Keratinocyte (primary cell): ENCODE data around the gene OSTF1. TPM values are rescaled to one million over a fixed set of nuclear protein-coding genes. Genes with fewer than 3 reads are reported as not detected.

Source experiments
- DNase-seq: peaks from one replicate; pipeline ENCODE4 v3.0.0-alpha.2; 2011; ENCODE audit warnings: low read depth, missing footprints, low spot score
- FAIRE-seq: peaks from 2 replicates; lab custom pipeline; 2011; peaks lifted over from hg19 to GRCh38; lab: Jason Lieb, UNC
- H2AFZ ChIP-seq: 2 replicates; pipeline ENCODE4 v1.6.0; 2012; ENCODE audit warnings: low read length, control low read depth, inconsistent platforms; ENCODE audit not compliant: control insufficient read depth
- H3K27ac ChIP-seq: 2 replicates; pipeline ENCODE4 v1.5.1; 2011; ENCODE audit warnings: low read length; ENCODE audit not compliant: control insufficient read depth, insufficient read depth
- H3K27me3 ChIP-seq: 3 replicates; pipeline ENCODE4 v1.6.0; 2011; ENCODE audit warnings: low read length; ENCODE audit not compliant: control insufficient read depth, insufficient read depth; ENCODE audit errors: extremely low read depth
- H3K36me3 ChIP-seq, 2 experiments: 2 replicates in 1 of 2; 3 replicates in 1 of 2; pipeline ENCODE4 v1.5.1; 2011; ENCODE audit warnings: low read length in 2 of 2, mild to moderate bottlenecking in 1 of 2; ENCODE audit not compliant: control insufficient read depth in 2 of 2, insufficient read depth in 2 of 2; ENCODE audit errors: extremely low read depth in 1 of 2
- H3K4me1 ChIP-seq: 3 replicates; pipeline ENCODE4 v1.5.1; 2011; ENCODE audit warnings: low read length; ENCODE audit not compliant: control insufficient read depth, insufficient read depth; ENCODE audit errors: extremely low read depth
- H3K4me2 ChIP-seq: 3 replicates; pipeline ENCODE4 v1.6.0; 2011; ENCODE audit warnings: low read depth, low read length; ENCODE audit not compliant: control insufficient read depth, insufficient read depth; ENCODE audit errors: extremely low read depth
- H3K4me3 ChIP-seq, 3 experiments: fragments of 200-600 bp in 1 of 3; sonication (generic) in 1 of 3; 2 replicates in 2 of 3; 3 replicates in 1 of 3; pipeline ENCODE4 v1.5.1; 2011 to 2016; ENCODE audit warnings: low read length in 3 of 3, mild to moderate bottlenecking in 3 of 3, control low read depth in 2 of 3, inconsistent platforms in 1 of 3, low read depth in 1 of 3, mixed read lengths in 1 of 3, mixed run types in 1 of 3, moderate library complexity in 1 of 3; ENCODE audit not compliant: control insufficient read depth in 2 of 3, insufficient read depth in 2 of 3; ENCODE audit errors: extremely low read depth in 1 of 3
- H3K79me2 ChIP-seq: 2 replicates; pipeline ENCODE4 v1.6.0; 2012; ENCODE audit warnings: low read length; ENCODE audit not compliant: control insufficient read depth, insufficient read depth
- H3K9ac ChIP-seq: 3 replicates; pipeline ENCODE4 v1.6.0; 2011; ENCODE audit warnings: low read length; ENCODE audit not compliant: control insufficient read depth, insufficient read depth; ENCODE audit errors: extremely low read depth
- H3K9me1 ChIP-seq: 3 replicates; pipeline ENCODE4 v1.6.0; 2011; ENCODE audit warnings: low read length; ENCODE audit not compliant: control insufficient read depth, insufficient read depth; ENCODE audit errors: extremely low read depth
- H3K9me3 ChIP-seq: 2 replicates; pipeline ENCODE4 v1.5.1; 2012; ENCODE audit warnings: low read depth, low read length; ENCODE audit not compliant: control insufficient read depth
- H4K20me1 ChIP-seq: 3 replicates; pipeline ENCODE4 v1.6.0; 2011; ENCODE audit warnings: low read length; ENCODE audit not compliant: control insufficient read depth, insufficient read depth; ENCODE audit errors: extremely low read depth
- EZH2 ChIP-seq: IDR thresholded peaks from one replicate; pipeline ENCODE4 v1.6.1; 2012; ENCODE audit warnings: inconsistent platforms, mild to moderate bottlenecking, low read length, moderate library complexity
- dilution Hi-C: fragments of 300-500 bp; cut with MboI; formaldehyde crosslinking; loops from one replicate; pipeline ENCODE4 v1.7.0; 2020; ENCODE audit warnings: low sequenced_read_pairs; ENCODE audit not compliant: extremely low pct_ligation_motif_present
- polyA plus RNA-seq, 5 experiments: library from polyadenylated mRNA; depleted of rRNA in 3 of 5; stranded (reverse) in 3 of 5; stranded (forward) in 1 of 5; unstranded in 1 of 5; fragments of >200 nt; gene quantifications; 1 replicate in 1 of 5; 2 replicates in 3 of 5; 3 replicates in 1 of 5; pipeline versions ENCODE4 v1.2.1 to v1.2.3, GENCODE V29; 2011 to 2012; ENCODE audit warnings: missing spikeins in 2 of 5, low read depth in 1 of 5, low replicate concordance in 1 of 5
- TF ChIP-seq, protein P1 (sequence below), 3 experiments: IDR thresholded peaks in 1 of 3; conservative IDR thresholded peaks in 1 of 3; optimal IDR thresholded peaks in 1 of 3; 2 replicates in 2 of 3; 3 replicates in 1 of 3; pipeline versions ENCODE3 to v1.5.1; 2011; ENCODE audit warnings: low read length in 3 of 3, mild to moderate bottlenecking in 3 of 3, moderate library complexity in 2 of 3, control low read depth in 1 of 3, inconsistent platforms in 1 of 3; ENCODE audit not compliant: insufficient read depth in 2 of 3; ENCODE audit errors: extremely low read depth in 1 of 3

The OSTF1 gene
- polyA plus RNA-seq, 1 donor (not counting 4 experiments of a cell fraction or from before 2014, with no cell fraction given), result 39.2 TPM

DNA sequence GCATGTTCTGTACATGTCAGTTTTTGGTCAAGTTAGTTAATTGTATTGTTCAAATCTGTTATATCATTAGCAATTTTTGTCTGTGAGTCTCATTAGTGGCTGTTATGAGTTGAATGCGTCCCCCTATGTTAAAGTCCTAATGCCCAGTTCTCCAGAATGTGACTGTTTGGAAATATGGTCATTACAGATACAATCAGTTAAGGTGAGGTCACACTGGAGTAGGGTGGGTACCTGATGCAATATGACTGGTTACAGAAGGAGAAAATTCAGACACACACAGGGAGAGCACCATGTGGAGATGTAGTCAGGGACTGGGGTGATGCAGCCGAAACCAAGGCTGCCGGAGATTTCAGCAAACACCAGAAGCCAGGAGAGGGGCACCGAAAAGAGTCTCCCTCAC is 15.4 kb upstream of the OSTF1 start:
- H2AFZ ChIP-seq, result no peak overlapping the region
- no peaks in the 10 kb centered on the region for H4K20me1 ChIP-seq
- H3K79me2 ChIP-seq, result no peaks in the 10 kb centered on the region
- H3K4me1 ChIP-seq, result peaks cover 16% of the 10 kb centered on the region
- TF ChIP-seq EZH2, result no peak
- TF ChIP-seq, protein P1, sequence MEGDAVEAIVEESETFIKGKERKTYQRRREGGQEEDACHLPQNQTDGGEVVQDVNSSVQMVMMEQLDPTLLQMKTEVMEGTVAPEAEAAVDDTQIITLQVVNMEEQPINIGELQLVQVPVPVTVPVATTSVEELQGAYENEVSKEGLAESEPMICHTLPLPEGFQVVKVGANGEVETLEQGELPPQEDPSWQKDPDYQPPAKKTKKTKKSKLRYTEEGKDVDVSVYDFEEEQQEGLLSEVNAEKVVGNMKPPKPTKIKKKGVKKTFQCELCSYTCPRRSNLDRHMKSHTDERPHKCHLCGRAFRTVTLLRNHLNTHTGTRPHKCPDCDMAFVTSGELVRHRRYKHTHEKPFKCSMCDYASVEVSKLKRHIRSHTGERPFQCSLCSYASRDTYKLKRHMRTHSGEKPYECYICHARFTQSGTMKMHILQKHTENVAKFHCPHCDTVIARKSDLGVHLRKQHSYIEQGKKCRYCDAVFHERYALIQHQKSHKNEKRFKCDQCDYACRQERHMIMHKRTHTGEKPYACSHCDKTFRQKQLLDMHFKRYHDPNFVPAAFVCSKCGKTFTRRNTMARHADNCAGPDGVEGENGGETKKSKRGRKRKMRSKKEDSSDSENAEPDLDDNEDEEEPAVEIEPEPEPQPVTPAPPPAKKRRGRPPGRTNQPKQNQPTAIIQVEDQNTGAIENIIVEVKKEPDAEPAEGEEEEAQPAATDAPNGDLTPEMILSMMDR (optimal IDR thresholded peaks at IDR 0.05 in 1 of 3, IDR thresholded peaks at IDR 0.05 in 1 of 3, conservative IDR thresholded peaks at IDR 0.05 in 1 of 3; ENCODE audit: extremely low read depth in 1 of 3, insufficient read depth in 2 of 3, low read length in 3 of 3), result no peak
- DNase-seq (no peak), FAIRE-seq (no peak)
- H3K4me2 ChIP-seq, result no peak overlapping the region
- H3K27ac ChIP-seq, result no peak overlapping the region
- no peaks in the 10 kb centered on the region for H3K27me3 ChIP-seq
- no peak overlapping the region for H3K4me3 ChIP-seq
- no peaks in the 10 kb centered on the region for H3K9me1 ChIP-seq
- H3K9me3 ChIP-seq, result no peaks in the 10 kb centered on the region
- peaks cover 2 to 9% of the 10 kb centered on the region in 2 experiments for H3K36me3 ChIP-seq
- no peak overlapping the region for H3K9ac ChIP-seq
- dilution Hi-C loops, result no loop called here

DNA sequence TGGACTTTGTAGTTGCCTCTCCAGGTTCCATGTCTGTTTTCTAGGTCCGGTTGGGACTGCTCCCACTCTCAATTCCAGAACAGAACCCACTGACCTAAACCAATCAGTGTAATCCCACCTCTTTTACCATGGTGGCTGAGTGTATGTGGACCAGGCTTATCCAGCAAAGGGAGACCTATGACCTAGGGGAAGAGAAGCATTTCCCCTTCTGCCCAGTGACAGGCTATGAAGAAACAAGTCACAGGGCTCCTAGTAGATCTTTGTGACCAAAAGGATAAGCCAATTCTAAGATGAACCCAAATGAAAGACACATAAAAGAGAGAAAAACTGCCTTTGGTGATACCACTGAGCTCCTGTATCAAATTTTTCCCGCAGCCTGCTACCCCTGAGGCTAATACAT is 6.7 kb upstream of the OSTF1 start:
- Histone ChIP-seq H3K79me2 (peaks cover 3% of the 10 kb centered on the region), H3K27ac (no peak overlapping the region), H3K4me2 (no peak overlapping the region), H3K9me1 (no peaks in the 10 kb centered on the region), H4K20me1 (no peaks in the 10 kb centered on the region), H3K9ac (no peak overlapping the region), H3K9me3 (no peaks in the 10 kb centered on the region), H3K4me3 (no peak overlapping the region), H2AFZ (no peak overlapping the region), H3K36me3 (peaks cover 7 to 9% of the 10 kb centered on the region in 2 experiments), H3K27me3 (no peaks in the 10 kb centered on the region), H3K4me1 (peaks cover 35% of the 10 kb centered on the region)
- no peak for TF ChIP-seq EZH2
- TF ChIP-seq, protein P1 (optimal IDR thresholded peaks at IDR 0.05 in 1 of 3, IDR thresholded peaks at IDR 0.05 in 1 of 3, conservative IDR thresholded peaks at IDR 0.05 in 1 of 3; ENCODE audit: extremely low read depth in 1 of 3, insufficient read depth in 2 of 3, low read length in 3 of 3), result no peak
- FAIRE-seq, result no peak
- dilution Hi-C loops, result no loop called here
- DNase-seq, result no peak
